ENCODE data around the gene ADCY7.

The ADCY7 gene

GRCh38 chr16:50267651-50268050 is 1.3 kb downstream of the ADCY7 start:
- no peak for DNase-seq (ENCODE audit: low spot score)

GRCh38 chr16:50268352-50268751 is 2.0 kb downstream of the ADCY7 start:
- no peak for DNase-seq (ENCODE audit: low spot score)

- DNase-seq (ENCODE audit: low spot score): no peak
These were observed 2.8 kb downstream of the ADCY7 start for GRCh38 chr16:50269061-50269705.

GRCh38 chr16:50269769-50270509 is 3.6 kb downstream of the ADCY7 start:
- no peak for DNase-seq (ENCODE audit: low spot score)

- DNase-seq (ENCODE audit: low spot score): no peak
These were observed 4.3 kb downstream of the ADCY7 start for GRCh38 chr16:50270510-50271147.

- DNase-seq (ENCODE audit: low spot score): no peak
These were observed 5.0 kb downstream of the ADCY7 start for GRCh38 chr16:50271148-50272041.

GRCh38 chr16:50272111-50272571 is 5.8 kb downstream of the ADCY7 start:
- DNase-seq (ENCODE audit: low spot score): no peak

- no peak for DNase-seq (ENCODE audit: low spot score)
These were observed 6.5 kb downstream of the ADCY7 start for GRCh38 chr16:50272687-50273381.

GRCh38 chr16:50273382-50273690 is 7.0 kb downstream of the ADCY7 start:
- DNase-seq (ENCODE audit: low spot score): no peak

GRCh38 chr16:50273888-50274325 is 7.6 kb downstream of the ADCY7 start:
- no peak for DNase-seq (ENCODE audit: low spot score)

- no peak for DNase-seq (ENCODE audit: low spot score)
These were observed 8.2 kb downstream of the ADCY7 start for GRCh38 chr16:50274326-50275097.

GRCh38 chr16:50275098-50275415 is 8.7 kb downstream of the ADCY7 start:
- no peak for DNase-seq (ENCODE audit: low spot score)

GRCh38 chr16:50275428-50276325 is 9.3 kb downstream of the ADCY7 start:
- DNase-seq (ENCODE audit: low spot score): no peak

GRCh38 chr16:50276326-50276640 is 9.9 kb downstream of the ADCY7 start:
- DNase-seq (ENCODE audit: low spot score): no peak

GRCh38 chr16:50276801-50277555 is 10.6 kb downstream of the ADCY7 start:
- DNase-seq (ENCODE audit: low spot score): no peak

- no peak for DNase-seq (ENCODE audit: low spot score)
These were observed 11.9 kb downstream of the ADCY7 start for GRCh38 chr16:50278251-50278650.

GRCh38 chr16:50279504-50279865 is 13.1 kb downstream of the ADCY7 start:
- DNase-seq (ENCODE audit: low spot score): no peak

- no peak for DNase-seq (ENCODE audit: low spot score)
These were observed 14.6 kb downstream of the ADCY7 start for GRCh38 chr16:50280932-50281331.

GRCh38 chr16:50281391-50282009 is 15.1 kb downstream of the ADCY7 start:
- DNase-seq (ENCODE audit: low spot score): no peak
